Skin of body (tissue), 2 donors: Measurements from ENCODE around the gene SUSD3. TPM values are rescaled to one million over a fixed set of nuclear protein-coding genes. Genes with fewer than 3 reads are reported as not detected.
"Not testable (repeated sequence)": the region's sequence is repeated elsewhere in the genome, so short reads cannot be mapped to it uniquely, and the experiment has no call there.

Source experiments
- DNase-seq: peaks from one replicate; lab custom pipeline; 2025; lab: John Stamatoyannopoulos, UW
- total RNA-seq: library from RNA; depleted of rRNA; stranded (reverse); fragments of >200 nt; gene quantifications from one replicate; pipeline ENCODE4 v1.2.3, GENCODE V29; 2014

Gene SUSD3
- total RNA-seq, 1 donor from 2014 or later, result 3.0 TPM

- no peak for DNase-seq
Measured at GRCh38 chr9:93108291-93109041, 50.0 kb downstream of the SUSD3 start.

GRCh38 chr9:93110311-93110855 is 51.9 kb downstream of the SUSD3 start:
- no peak for DNase-seq

- no peak for DNase-seq
Measured at GRCh38 chr9:93111001-93111370, 52.5 kb downstream of the SUSD3 start.

GRCh38 chr9:93111371-93112115 is 53.0 kb downstream of the SUSD3 start:
- DNase-seq, result no peak

GRCh38 chr9:93112116-93112863 is 53.8 kb downstream of the SUSD3 start:
- no peak for DNase-seq

- DNase-seq, result no peak
Measured at GRCh38 chr9:93112864-93113389, 54.4 kb downstream of the SUSD3 start.

- DNase-seq, result no peak
Measured at GRCh38 chr9:93114169-93114983, 55.9 kb downstream of the SUSD3 start.

- no peak for DNase-seq
Measured at GRCh38 chr9:93114984-93115335, 56.5 kb downstream of the SUSD3 start.

GRCh38 chr9:93115486-93116071 is 57.1 kb downstream of the SUSD3 start:
- DNase-seq, result no peak

GRCh38 chr9:93116072-93116961 is 57.8 kb downstream of the SUSD3 start:
- no peak for DNase-seq

- not testable (repeated sequence) for DNase-seq
Measured at GRCh38 chr9:93117521-93117920, 59.0 kb downstream of the SUSD3 start.

GRCh38 chr9:93117924-93118862 is 59.7 kb downstream of the SUSD3 start:
- no peak for DNase-seq

GRCh38 chr9:93118863-93119702 is 60.6 kb downstream of the SUSD3 start:
- no peak for DNase-seq

- DNase-seq, result no peak
Measured at GRCh38 chr9:93119703-93119952, 61.1 kb downstream of the SUSD3 start.

- DNase-seq, result no peak
Measured at GRCh38 chr9:93119953-93120845, 61.7 kb downstream of the SUSD3 start.

- no peak for DNase-seq
Measured at GRCh38 chr9:93120846-93121315, 62.4 kb downstream of the SUSD3 start.
